ENCODE results near the gene TOP2A.

Gene TOP2A

DNA sequence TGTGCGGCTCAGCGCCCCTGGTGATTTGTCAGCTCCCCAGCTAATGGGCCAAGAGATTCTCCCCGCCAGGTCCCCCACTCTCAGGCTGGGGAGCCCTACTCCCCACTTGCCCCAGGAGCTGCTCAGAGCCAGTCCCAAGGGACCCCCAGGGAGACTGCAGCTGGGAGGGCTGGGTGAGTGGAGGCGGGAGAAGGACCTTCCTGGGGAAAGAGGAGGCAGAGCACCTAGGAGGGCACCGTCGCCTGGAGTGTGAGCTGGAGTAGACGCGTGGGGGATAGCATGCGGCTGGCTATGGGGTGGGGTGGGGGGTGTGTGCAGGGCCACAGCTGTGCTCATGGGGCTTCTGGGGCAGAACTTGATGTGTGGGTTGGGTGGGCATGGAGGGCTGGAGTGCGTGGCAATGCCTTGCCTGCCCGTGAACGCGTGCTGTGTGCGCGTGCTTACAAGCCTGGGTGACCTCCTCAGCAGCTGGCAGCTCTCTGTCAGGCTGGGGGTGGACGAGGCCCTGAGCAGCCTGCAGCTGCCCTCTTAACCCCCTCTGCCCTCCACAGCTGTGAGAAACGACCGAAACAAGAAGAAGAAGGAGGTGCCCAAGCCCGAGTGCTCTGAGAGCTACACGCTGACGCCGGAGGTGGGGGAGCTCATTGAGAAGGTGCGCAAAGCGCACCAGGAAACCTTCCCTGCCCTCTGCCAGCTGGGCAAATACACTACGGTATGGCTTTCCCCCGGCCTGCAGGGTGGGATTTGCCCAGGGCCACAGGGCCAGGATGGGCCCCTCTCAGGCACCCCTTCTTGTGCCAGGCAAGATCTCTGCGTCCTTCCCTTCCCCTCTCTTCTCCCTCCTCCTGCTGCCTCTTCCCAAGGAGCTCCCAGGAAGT is 66.1 kb downstream of the TOP2A start:
- no peak for DNase-seq (ENCODE audit: low read depth, low spot score)
- TF ChIP-seq, protein P1, sequence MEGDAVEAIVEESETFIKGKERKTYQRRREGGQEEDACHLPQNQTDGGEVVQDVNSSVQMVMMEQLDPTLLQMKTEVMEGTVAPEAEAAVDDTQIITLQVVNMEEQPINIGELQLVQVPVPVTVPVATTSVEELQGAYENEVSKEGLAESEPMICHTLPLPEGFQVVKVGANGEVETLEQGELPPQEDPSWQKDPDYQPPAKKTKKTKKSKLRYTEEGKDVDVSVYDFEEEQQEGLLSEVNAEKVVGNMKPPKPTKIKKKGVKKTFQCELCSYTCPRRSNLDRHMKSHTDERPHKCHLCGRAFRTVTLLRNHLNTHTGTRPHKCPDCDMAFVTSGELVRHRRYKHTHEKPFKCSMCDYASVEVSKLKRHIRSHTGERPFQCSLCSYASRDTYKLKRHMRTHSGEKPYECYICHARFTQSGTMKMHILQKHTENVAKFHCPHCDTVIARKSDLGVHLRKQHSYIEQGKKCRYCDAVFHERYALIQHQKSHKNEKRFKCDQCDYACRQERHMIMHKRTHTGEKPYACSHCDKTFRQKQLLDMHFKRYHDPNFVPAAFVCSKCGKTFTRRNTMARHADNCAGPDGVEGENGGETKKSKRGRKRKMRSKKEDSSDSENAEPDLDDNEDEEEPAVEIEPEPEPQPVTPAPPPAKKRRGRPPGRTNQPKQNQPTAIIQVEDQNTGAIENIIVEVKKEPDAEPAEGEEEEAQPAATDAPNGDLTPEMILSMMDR (IDR thresholded peaks at IDR 0.05; ENCODE audit: insufficient read depth, low read length, missing control alignments), result no peak
- CTCF ChIA-PET, result interaction anchor here (0.8 to 23.6 kb wide), 5 partner anchors 9 to 181 kb away, joined by 4 to 649 read pairs (median 6); partner anchors contain the start of genes RARA, TOP2A and WIPF2
- no peak overlapping the region for H3K4me3 ChIP-seq (ENCODE audit: low read depth, low read length)
- POLR2A ChIA-PET, result no interaction called here

DNA sequence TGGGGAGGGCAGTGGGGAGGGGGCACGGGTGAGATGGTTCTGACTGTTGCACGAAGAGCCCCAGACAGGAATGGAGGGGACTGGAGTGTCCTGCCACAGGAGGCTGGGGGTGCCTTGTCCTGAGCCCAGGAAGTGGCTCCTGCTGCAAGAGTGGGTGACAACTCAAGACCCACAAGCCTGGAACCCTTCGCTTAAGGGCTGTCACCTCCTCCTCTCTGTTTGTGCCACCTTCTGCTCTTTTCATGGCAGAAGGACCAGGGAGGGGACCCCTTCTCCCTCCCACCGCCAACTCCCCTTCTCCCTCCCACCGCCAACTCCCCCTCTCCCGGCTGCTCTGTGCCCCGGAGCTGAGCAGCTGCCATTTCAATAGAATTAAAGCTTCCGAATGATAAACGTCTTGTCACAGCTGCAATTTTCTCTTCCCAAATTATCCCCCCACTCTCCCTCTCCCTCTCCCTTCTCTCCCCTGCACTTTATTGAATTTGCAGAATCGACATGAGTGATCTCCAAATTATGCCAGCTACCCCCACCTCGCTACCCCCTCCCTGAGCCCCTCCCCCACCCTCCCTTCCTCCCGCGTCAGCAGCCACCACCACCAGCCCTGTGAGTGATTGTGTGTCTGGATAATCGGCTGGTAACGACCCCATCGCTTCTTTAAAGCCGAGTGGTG is 66.9 kb downstream of the TOP2A start:
- no peak for DNase-seq (ENCODE audit: low read depth, low spot score)
- ChIA-PET POLR2A (no interaction called here), CTCF (interaction anchor here (1.1 to 23.6 kb wide), 4 partner anchors 10 to 182 kb away, joined by 3 to 649 read pairs (median 13); partner anchors contain the start of gene RARA)
- TF ChIP-seq, protein P1 (IDR thresholded peaks at IDR 0.05; ENCODE audit: insufficient read depth, low read length, missing control alignments), result no peak
- no peak overlapping the region for H3K4me3 ChIP-seq (ENCODE audit: low read depth, low read length)

DNA sequence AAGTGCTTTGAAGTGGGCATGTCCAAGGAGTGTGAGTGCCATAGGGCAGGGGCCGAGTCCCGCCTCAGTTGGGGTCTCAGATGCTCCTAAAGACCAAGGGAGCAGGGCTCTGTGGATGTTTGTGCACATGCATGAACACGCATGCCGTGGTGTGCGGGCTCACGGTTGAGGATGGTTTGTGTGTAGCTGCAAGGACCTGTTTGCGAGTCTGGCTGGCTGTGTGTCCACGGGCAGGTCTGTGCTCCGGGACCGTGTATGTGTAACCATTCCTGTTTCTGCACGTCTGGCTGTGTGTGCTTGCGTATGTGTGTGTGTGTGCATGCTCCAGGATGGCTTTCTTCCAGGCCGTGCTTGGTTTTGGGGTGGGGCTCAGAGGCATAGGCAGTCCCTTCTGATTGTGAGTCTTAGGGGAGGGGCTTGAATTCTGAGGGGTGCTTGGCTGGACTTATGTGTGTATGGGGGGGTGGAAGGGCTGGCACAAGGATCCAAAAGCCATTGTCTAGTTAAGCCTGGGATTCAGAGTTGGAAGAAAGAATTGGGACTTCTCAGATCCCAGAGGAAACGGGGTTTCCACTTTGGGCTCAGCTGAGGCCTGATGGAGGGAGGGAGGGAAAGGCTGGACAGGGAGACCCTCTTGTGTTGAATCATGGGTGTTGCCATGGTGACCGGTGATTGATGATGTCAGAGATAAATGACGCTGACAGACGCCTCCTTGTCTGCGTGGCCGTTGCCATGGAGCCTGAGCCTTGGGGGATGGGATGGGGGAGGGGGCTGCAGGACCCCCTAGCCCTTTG is 67.6 kb downstream of the TOP2A start:
- POLR2A ChIA-PET, result no interaction called here
- DNase-seq (ENCODE audit: low read depth, low spot score), result no peak
- CTCF ChIA-PET, result interaction anchor here (1.1 to 23.6 kb wide), 3 partner anchors 10 to 61 kb away, joined by 3 to 649 read pairs (median 20); partner anchors contain the start of gene RARA
- TF ChIP-seq, protein P1 (IDR thresholded peaks at IDR 0.05; ENCODE audit: insufficient read depth, low read length, missing control alignments), result no peak
- H3K4me3 ChIP-seq (ENCODE audit: low read depth, low read length), result no peak overlapping the region

DNA sequence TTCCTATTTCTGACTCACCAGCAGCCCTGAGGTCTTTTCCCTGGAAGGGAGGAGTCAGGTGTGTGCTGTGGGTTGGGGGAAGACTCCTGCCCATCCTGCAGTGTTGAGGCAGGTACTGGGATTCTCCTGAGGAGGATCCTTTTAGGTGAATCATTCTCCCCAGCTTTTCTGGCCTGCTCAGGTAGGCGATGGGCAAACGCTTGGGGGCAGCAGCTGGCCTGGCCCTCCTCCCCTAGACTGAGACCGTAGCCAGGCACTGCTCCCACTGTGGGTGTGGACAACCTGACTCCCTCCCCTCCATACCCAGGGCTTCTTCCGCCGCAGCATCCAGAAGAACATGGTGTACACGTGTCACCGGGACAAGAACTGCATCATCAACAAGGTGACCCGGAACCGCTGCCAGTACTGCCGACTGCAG is 68.2 kb downstream of the TOP2A start:
- H3K4me3 ChIP-seq (ENCODE audit: low read depth, low read length), result no peak overlapping the region
- DNase-seq (ENCODE audit: low read depth, low spot score), result no peak
- CTCF ChIA-PET, result interaction anchor here (1.1 to 23.6 kb wide), 6 partner anchors 11 to 66 kb away, joined by 3 to 649 read pairs (median 6); partner anchors contain the start of gene RARA
- POLR2A ChIA-PET, result no interaction called here
- TF ChIP-seq, protein P1 (IDR thresholded peaks at IDR 0.05; ENCODE audit: insufficient read depth, low read length, missing control alignments), result no peak

DNA sequence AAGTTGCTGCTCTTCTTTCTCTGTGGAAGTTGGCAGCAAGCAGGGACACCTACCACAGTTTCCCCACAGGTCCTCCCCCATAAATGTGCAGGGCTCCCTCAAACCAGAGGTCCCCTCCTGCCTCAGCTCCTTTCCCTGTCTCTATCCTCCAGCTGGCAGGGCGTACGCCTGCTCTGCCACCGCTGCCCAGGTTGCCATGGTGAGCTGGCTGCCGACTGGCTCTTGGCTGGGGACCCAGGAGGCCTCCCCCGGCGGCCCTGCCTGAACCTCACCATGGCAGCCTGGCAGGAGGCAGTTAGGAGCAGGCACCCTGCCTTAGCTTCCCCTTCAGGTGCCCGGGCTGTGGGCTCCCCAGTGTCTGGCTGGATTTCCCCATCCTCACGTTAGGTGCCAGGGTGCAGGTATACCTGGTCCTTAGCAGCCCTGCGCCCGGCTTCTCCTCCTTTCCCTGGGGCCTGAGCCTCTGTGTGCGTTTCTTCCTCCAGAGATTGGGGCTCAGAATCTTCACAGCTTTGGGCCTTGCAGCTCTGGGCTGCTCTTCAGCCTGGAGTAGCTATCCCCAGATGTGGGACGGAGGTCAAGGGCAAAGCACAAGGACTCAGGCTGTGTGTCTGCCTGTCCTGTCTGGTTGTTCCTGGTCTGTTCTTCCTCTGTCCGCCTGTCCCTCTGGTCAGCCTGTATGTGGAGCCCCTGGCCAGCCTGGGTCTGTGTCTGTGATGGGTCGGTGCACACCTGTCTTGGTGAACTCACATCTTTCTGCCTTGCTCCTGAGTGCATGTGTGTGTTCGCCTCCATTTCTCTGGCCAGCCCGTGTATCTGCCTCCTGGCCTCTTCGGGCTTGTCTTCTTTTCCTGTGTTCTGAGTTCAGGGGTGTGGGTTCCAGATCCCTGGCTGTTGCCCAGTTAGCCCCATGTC is 68.9 kb downstream of the TOP2A start:
- no peak overlapping the region for H3K4me3 ChIP-seq (ENCODE audit: low read depth, low read length)
- TF ChIP-seq, protein P1 (IDR thresholded peaks at IDR 0.05; ENCODE audit: insufficient read depth, low read length, missing control alignments), result no peak
- DNase-seq (ENCODE audit: low read depth, low spot score), result no peak
- CTCF ChIA-PET, result interaction anchor here (0.7 to 23.6 kb wide), 9 partner anchors 9 to 211 kb away, joined by 3 to 649 read pairs (median 5); partner anchors contain the start of gene RARA
- POLR2A ChIA-PET, result no interaction called here
